HEK293 (cell line): ENCODE measurements around the gene SPPL2B.

Experiments used
- GLI4 ChIP-seq: fragments of 450-650 bp; formaldehyde crosslinking; IDR thresholded peaks from 2 replicates; pipeline ENCODE4 v1.5.1; 2016; ENCODE audit warnings: missing biosample characterization, missing genetic modification characterization
- HOXC10 ChIP-seq: sonication (generic); formaldehyde crosslinking; IDR thresholded peaks from 2 replicates; pipeline ENCODE4 v1.8.1; 2023; ENCODE audit warnings: mild to moderate bottlenecking, missing genetic modification reagents
- KLF17 ChIP-seq: fragments of 450-650 bp; formaldehyde crosslinking; IDR thresholded peaks from 2 replicates; pipeline ENCODE4 v1.5.1; 2016; ENCODE audit warnings: missing biosample characterization, missing genetic modification characterization
- KLF8 ChIP-seq: fragments of 450-650 bp; formaldehyde crosslinking; IDR thresholded peaks from 2 replicates; pipeline ENCODE4 v1.5.1; 2016; ENCODE audit warnings: missing biosample characterization, missing genetic modification characterization
- MYNN ChIP-seq: fragments of 450-650 bp; formaldehyde crosslinking; IDR thresholded peaks from 2 replicates; pipeline ENCODE4 v1.5.1; 2016; ENCODE audit warnings: missing biosample characterization, missing genetic modification characterization, borderline replicate concordance
- SALL2 ChIP-seq: fragments of 450-650 bp; formaldehyde crosslinking; IDR thresholded peaks from 2 replicates; pipeline ENCODE4 v1.5.0; 2017; ENCODE audit warnings: missing biosample characterization, mild to moderate bottlenecking, missing genetic modification characterization, borderline replicate concordance
- ZEB2 ChIP-seq: fragments of 450-650 bp; formaldehyde crosslinking; IDR thresholded peaks from 2 replicates; pipeline ENCODE4 v1.5.1; 2016; ENCODE audit warnings: missing biosample characterization, missing genetic modification characterization
- ZIC2 ChIP-seq: fragments of 450-650 bp; formaldehyde crosslinking; IDR thresholded peaks from 2 replicates; pipeline ENCODE4 v1.5.1; 2016; ENCODE audit warnings: missing biosample characterization, missing genetic modification characterization
- ZNF132 ChIP-seq: fragments of 450-650 bp; formaldehyde crosslinking; IDR thresholded peaks from 2 replicates; pipeline ENCODE4 v1.5.1; 2017; ENCODE audit warnings: missing biosample characterization, missing genetic modification characterization, borderline replicate concordance
- ZNF157 ChIP-seq: fragments of 450-650 bp; formaldehyde crosslinking; IDR thresholded peaks from 2 replicates; pipeline ENCODE4 v1.5.1; 2016; ENCODE audit warnings: missing biosample characterization, missing genetic modification characterization
- ZNF174 ChIP-seq: fragments of 450-650 bp; formaldehyde crosslinking; IDR thresholded peaks from 2 replicates; pipeline ENCODE4 v1.5.0; 2017; ENCODE audit warnings: missing biosample characterization, mild to moderate bottlenecking, missing genetic modification characterization
- ZNF221 ChIP-seq: fragments of 450-650 bp; formaldehyde crosslinking; IDR thresholded peaks from 2 replicates; pipeline ENCODE4 v1.5.1; 2017; ENCODE audit warnings: missing biosample characterization, missing genetic modification characterization, borderline replicate concordance
- ZNF354C ChIP-seq: fragments of 450-650 bp; formaldehyde crosslinking; IDR thresholded peaks from 2 replicates; pipeline ENCODE4 v1.5.1; 2016; ENCODE audit warnings: missing biosample characterization, missing genetic modification characterization, low read depth, borderline replicate concordance
- ZNF394 ChIP-seq: fragments of 450-650 bp; formaldehyde crosslinking; IDR thresholded peaks from 2 replicates; pipeline ENCODE4 v1.5.1; 2016; ENCODE audit warnings: missing biosample characterization, missing genetic modification characterization, mild to moderate bottlenecking, moderate library complexity, borderline replicate concordance
- ZNF433 ChIP-seq: fragments of 450-650 bp; formaldehyde crosslinking; IDR thresholded peaks from 2 replicates; pipeline ENCODE4 v1.5.1; 2016; ENCODE audit warnings: missing biosample characterization, missing genetic modification characterization, low read depth
- ZNF449 ChIP-seq: fragments of 450-650 bp; formaldehyde crosslinking; IDR thresholded peaks from 2 replicates; pipeline ENCODE4 v1.5.1; 2017; ENCODE audit warnings: missing biosample characterization, mild to moderate bottlenecking, missing genetic modification characterization, moderate library complexity
- ZNF521 ChIP-seq: fragments of 450-650 bp; formaldehyde crosslinking; IDR thresholded peaks from 2 replicates; pipeline ENCODE4 v1.5.1; 2017; ENCODE audit warnings: missing biosample characterization, mild to moderate bottlenecking, missing genetic modification characterization
- ZNF571 ChIP-seq: fragments of 450-650 bp; formaldehyde crosslinking; IDR thresholded peaks from 2 replicates; pipeline ENCODE4 v1.5.0; 2017; ENCODE audit warnings: missing biosample characterization, missing genetic modification characterization
- ZNF624 ChIP-seq: fragments of 450-650 bp; formaldehyde crosslinking; IDR thresholded peaks from 2 replicates; pipeline ENCODE4 v1.5.1; 2017; ENCODE audit warnings: missing biosample characterization, missing genetic modification characterization
- ZNF654 ChIP-seq: fragments of 450-650 bp; formaldehyde crosslinking; IDR thresholded peaks from 2 replicates; pipeline ENCODE4 v1.5.1; 2016; ENCODE audit warnings: low read depth, missing biosample characterization, missing genetic modification characterization
- ZNF704 ChIP-seq: fragments of 450-650 bp; formaldehyde crosslinking; IDR thresholded peaks from 2 replicates; pipeline ENCODE4 v1.5.1; 2016; ENCODE audit warnings: missing biosample characterization, missing genetic modification characterization
- ZNF76 ChIP-seq: fragments of 450-650 bp; formaldehyde crosslinking; IDR thresholded peaks from 2 replicates; pipeline ENCODE4; 2016; ENCODE audit warnings: low read depth, missing biosample characterization, missing genetic modification characterization, borderline replicate concordance
- ZSCAN16 ChIP-seq: fragments of 450-650 bp; formaldehyde crosslinking; IDR thresholded peaks from 2 replicates; pipeline ENCODE4 v1.5.1; 2016; ENCODE audit warnings: missing biosample characterization, missing genetic modification characterization
- ZSCAN4 ChIP-seq: fragments of 450-650 bp; formaldehyde crosslinking; IDR thresholded peaks from 2 replicates; pipeline ENCODE4 v1.5.1; 2017; ENCODE audit warnings: missing biosample characterization, missing genetic modification characterization
- TF ChIP-seq, protein P1 (sequence below): fragments of 450-650 bp; IDR thresholded peaks from 2 replicates; pipeline ENCODE4 v1.5.1; 2018; ENCODE audit warnings: missing biosample characterization, missing genetic modification characterization
- TF ChIP-seq, protein P2 (sequence below): fragments of 450-650 bp; formaldehyde crosslinking; IDR thresholded peaks from 2 replicates; pipeline ENCODE4 v1.5.1; 2016; ENCODE audit warnings: missing biosample characterization, missing genetic modification characterization
- TF ChIP-seq, protein P3 (sequence below): fragments of 450-650 bp; formaldehyde crosslinking; IDR thresholded peaks from 2 replicates; pipeline ENCODE4 v1.5.1; 2016; ENCODE audit warnings: missing biosample characterization, missing genetic modification characterization

The SPPL2B gene

DNA sequence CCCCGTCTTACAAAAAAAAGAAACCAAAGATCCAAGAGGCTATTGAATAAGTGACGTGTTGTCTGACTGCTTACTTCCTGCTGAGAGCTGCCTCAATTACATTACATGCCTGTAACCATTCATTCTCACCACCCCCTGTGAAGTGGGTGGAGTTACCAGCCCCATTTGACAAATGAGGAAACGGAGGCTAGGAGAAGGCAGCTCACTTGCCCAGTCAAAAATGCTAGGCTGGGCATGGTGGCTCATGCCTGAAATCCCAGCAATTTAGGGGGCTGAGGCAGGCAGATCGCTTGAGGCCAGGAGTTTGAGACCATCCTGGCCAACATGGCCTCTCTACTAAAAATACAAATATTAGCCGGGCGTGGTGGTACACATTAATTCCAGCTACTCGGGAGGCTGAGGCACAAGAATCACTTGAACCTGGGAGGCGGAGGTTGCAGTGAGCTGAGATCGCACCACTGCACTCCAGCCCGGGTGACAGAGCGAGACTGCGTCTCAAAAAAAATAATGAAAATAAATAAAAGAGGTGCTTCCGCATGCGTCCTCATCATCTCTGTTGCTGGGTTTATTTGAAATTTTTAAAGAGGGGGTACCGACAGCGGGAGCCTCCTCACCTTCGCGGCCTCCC, 597 bp upstream of the SPPL2B start (continued):
- TF ChIP-seq, protein P1, sequence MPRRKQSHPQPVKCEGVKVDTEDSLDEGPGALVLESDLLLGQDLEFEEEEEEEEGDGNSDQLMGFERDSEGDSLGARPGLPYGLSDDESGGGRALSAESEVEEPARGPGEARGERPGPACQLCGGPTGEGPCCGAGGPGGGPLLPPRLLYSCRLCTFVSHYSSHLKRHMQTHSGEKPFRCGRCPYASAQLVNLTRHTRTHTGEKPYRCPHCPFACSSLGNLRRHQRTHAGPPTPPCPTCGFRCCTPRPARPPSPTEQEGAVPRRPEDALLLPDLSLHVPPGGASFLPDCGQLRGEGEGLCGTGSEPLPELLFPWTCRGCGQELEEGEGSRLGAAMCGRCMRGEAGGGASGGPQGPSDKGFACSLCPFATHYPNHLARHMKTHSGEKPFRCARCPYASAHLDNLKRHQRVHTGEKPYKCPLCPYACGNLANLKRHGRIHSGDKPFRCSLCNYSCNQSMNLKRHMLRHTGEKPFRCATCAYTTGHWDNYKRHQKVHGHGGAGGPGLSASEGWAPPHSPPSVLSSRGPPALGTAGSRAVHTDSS (tag by site-specific recombination), result no peak
- TF ChIP-seq ZNF704 (tag by site-specific recombination), result no peak
- TF ChIP-seq ZNF521 (tag by site-specific recombination), result no peak
- no peak for TF ChIP-seq ZNF654
- TF ChIP-seq SALL2, result no peak
- TF ChIP-seq ZNF76 (tag by site-specific recombination), result no peak
- no peak for TF ChIP-seq KLF17
- TF ChIP-seq ZNF449 (tag by site-specific recombination), result no peak
- no peak for TF ChIP-seq ZNF624 (tag by site-specific recombination)
- TF ChIP-seq ZNF354C (tag by site-specific recombination), result no peak
- 0 out of 2 replicates have a peak, but pooled peaks have one; percentile 25 for TF ChIP-seq ZEB2
- TF ChIP-seq MYNN, result no peak
- peak; percentile 74 for TF ChIP-seq ZIC2 (tag by site-specific recombination)
- no peak for TF ChIP-seq ZNF571 (tag by site-specific recombination)
- TF ChIP-seq ZNF157 (tag by site-specific recombination), result no peak
- TF ChIP-seq ZNF394 (tag by site-specific recombination), result no peak
- TF ChIP-seq GLI4 (tag by site-specific recombination), result no peak
- TF ChIP-seq ZNF433 (tag by site-specific recombination), result no peak
- TF ChIP-seq KLF8, result no peak
- TF ChIP-seq ZSCAN4 (tag by site-specific recombination), result no peak
- TF ChIP-seq, protein P2, sequence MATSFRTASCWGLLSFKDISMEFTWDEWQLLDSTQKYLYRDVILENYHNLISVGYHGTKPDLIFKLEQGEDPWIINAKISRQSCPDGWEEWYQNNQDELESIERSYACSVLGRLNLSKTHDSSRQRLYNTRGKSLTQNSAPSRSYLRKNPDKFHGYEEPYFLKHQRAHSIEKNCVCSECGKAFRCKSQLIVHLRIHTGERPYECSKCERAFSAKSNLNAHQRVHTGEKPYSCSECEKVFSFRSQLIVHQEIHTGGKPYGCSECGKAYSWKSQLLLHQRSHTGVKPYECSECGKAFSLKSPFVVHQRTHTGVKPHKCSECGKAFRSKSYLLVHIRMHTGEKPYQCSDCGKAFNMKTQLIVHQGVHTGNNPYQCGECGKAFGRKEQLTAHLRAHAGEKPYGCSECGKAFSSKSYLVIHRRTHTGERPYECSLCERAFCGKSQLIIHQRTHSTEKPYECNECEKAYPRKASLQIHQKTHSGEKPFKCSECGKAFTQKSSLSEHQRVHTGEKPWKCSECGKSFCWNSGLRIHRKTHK (tag by site-specific recombination), result no peak
- TF ChIP-seq HOXC10 (CRISPR knock-in tag), result no peak
- no peak for TF ChIP-seq ZNF132 (tag by site-specific recombination)
- no peak for TF ChIP-seq ZNF174 (tag by site-specific recombination)
- no peak for TF ChIP-seq ZSCAN16 (tag by site-specific recombination)
- TF ChIP-seq, protein P3, sequence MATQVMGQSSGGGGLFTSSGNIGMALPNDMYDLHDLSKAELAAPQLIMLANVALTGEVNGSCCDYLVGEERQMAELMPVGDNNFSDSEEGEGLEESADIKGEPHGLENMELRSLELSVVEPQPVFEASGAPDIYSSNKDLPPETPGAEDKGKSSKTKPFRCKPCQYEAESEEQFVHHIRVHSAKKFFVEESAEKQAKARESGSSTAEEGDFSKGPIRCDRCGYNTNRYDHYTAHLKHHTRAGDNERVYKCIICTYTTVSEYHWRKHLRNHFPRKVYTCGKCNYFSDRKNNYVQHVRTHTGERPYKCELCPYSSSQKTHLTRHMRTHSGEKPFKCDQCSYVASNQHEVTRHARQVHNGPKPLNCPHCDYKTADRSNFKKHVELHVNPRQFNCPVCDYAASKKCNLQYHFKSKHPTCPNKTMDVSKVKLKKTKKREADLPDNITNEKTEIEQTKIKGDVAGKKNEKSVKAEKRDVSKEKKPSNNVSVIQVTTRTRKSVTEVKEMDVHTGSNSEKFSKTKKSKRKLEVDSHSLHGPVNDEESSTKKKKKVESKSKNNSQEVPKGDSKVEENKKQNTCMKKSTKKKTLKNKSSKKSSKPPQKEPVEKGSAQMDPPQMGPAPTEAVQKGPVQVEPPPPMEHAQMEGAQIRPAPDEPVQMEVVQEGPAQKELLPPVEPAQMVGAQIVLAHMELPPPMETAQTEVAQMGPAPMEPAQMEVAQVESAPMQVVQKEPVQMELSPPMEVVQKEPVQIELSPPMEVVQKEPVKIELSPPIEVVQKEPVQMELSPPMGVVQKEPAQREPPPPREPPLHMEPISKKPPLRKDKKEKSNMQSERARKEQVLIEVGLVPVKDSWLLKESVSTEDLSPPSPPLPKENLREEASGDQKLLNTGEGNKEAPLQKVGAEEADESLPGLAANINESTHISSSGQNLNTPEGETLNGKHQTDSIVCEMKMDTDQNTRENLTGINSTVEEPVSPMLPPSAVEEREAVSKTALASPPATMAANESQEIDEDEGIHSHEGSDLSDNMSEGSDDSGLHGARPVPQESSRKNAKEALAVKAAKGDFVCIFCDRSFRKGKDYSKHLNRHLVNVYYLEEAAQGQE, result peak; percentile 15; the same call in 1 of the 2 replicates
- no peak for TF ChIP-seq ZNF221 (tag by site-specific recombination)
